ENCODE results near the gene TLN1. TPM values are rescaled to one million over a fixed set of nuclear protein-coding genes. Genes with fewer than 3 reads are reported as not detected.
A peak's percentile ranks its signal among the peaks of the same experiment; 100 is the strongest.

TLN1 gene
- total RNA-seq, 4 donors from 2014 or later: 101 to 176 (median 155) TPM

DNA sequence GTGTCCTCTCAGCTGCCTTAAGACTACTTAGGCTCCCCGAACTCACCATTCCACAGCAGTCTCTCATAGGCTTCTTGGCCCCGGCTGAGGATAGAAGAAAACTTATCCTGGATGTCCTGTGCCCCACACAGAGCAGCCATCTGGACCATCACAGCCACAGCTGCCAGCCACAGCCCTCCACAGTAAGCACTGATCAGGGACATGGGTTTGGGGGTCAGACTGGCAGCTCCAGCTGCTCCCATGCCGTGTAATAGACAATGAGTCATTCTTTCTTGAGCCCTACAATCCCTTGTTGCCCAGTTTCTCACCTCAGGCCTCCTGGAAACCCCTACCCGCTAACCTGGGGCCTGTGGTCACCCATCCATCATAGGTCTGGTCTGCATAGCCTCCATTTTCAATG lies 6.2 kb upstream of the TLN1 start:
- DNase-seq (ENCODE audit: low spot score in 2 of 2): no peak
- TF ChIP-seq, protein P1, sequence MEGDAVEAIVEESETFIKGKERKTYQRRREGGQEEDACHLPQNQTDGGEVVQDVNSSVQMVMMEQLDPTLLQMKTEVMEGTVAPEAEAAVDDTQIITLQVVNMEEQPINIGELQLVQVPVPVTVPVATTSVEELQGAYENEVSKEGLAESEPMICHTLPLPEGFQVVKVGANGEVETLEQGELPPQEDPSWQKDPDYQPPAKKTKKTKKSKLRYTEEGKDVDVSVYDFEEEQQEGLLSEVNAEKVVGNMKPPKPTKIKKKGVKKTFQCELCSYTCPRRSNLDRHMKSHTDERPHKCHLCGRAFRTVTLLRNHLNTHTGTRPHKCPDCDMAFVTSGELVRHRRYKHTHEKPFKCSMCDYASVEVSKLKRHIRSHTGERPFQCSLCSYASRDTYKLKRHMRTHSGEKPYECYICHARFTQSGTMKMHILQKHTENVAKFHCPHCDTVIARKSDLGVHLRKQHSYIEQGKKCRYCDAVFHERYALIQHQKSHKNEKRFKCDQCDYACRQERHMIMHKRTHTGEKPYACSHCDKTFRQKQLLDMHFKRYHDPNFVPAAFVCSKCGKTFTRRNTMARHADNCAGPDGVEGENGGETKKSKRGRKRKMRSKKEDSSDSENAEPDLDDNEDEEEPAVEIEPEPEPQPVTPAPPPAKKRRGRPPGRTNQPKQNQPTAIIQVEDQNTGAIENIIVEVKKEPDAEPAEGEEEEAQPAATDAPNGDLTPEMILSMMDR (IDR thresholded peaks at IDR 0.05): no peak
- TF ChIP-seq POLR2A (IDR thresholded peaks at IDR 0.05): no peak
- intact Hi-C loops (cut with DNase I; ENCODE audit: low total_unique reads): no loop called here
- 79 to 83% methylated on average over 4 of the region's 4 CpGs for WGBS, 2 donors
- H3K4me3 ChIP-seq (ENCODE audit: low read depth, poor library complexity, severe bottlenecking): no peak overlapping the region

DNA sequence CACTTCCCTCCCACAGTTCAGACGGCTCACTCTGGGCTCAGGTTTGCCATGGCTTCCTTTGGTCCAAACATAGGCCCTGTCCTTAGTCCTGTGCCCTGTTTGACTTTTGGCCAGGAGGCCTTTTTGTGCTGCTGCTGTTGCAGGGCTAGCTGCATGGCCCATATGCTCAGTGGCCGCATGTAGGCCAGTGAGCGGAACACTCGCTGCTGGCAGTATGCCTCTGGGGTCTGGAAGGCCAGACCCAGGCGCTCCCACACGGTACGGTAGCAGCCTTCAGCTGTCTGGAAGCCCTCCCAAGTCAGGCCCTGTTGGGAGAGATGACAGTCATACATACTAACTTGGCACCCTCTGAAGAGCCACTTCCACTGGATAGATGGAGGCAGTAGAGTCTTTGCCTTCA lies 5.1 kb upstream of the TLN1 start:
- 71 to 85% methylated on average over 7 of the region's 7 CpGs for WGBS, 2 donors
- intact Hi-C loops (cut with DNase I; ENCODE audit: low total_unique reads): no loop called here
- TF ChIP-seq, protein P1 (IDR thresholded peaks at IDR 0.05): no peak
- TF ChIP-seq POLR2A (IDR thresholded peaks at IDR 0.05): no peak
- H3K4me3 ChIP-seq (ENCODE audit: low read depth, poor library complexity, severe bottlenecking): no peak overlapping the region
- DNase-seq (ENCODE audit: low spot score in 2 of 2): no peak

DNA sequence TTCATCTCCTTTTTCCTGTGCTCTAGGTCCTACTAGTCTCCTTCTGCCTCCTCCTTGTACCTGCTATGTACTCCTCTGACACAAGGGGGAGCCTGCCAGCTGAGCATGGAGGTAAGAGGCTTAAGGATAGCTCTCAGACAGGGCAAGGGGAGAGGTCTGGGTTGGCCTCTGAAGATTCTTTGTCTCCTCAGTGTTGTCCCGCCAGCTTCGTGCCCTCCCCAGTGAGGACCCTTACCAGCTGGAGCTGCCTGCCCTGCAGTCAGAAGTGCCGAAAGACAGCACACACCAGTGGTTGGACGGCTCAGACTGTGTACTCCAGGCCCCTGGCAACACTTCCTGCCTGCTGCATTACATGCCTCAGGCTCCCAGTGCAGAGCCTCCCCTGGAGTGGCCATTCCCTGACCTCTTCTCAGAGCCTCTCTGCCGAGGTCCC lies 4.2 kb upstream of the TLN1 start:
- DNase-seq (ENCODE audit: low spot score in 2 of 2): peak in 1 of 2 donors; percentile 90
- no peak overlapping the region for H3K4me3 ChIP-seq (ENCODE audit: low read depth, poor library complexity, severe bottlenecking)
- intact Hi-C loops (cut with DNase I; ENCODE audit: low total_unique reads): no loop called here
- 50 to 51% methylated on average over 5 of the region's 5 CpGs for WGBS, 2 donors
- TF ChIP-seq, protein P1 (IDR thresholded peaks at IDR 0.05): peak in 1 of 3 donors; percentile 35
- no peak for TF ChIP-seq POLR2A (IDR thresholded peaks at IDR 0.05)

DNA sequence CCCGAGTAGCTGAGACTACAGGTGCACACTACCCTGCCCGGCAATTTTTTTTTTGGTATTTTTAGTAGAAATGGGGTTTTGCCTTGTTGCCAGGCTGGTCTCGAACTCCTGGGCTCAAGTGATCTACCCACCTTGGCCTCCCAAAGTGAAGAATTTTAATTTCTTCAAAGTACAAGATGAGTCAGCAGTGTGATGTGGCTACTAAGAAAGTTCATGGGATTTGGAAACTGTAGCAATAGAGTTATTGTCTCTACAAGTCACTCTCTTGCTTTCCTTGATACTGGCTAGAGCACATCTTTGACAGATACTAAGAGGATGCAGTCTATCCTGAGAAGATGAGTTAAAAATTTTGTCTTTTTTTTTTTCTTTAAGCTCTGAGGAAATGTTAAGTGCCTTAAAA lies 2.1 kb upstream of the TLN1 start:
- H3K4me3 ChIP-seq (ENCODE audit: low read depth, poor library complexity, severe bottlenecking): no peak overlapping the region
- intact Hi-C loops (cut with DNase I; ENCODE audit: low total_unique reads): no loop called here
- DNase-seq (ENCODE audit: low spot score in 2 of 2): no peak
- WGBS, 2 donors: 88 to 95% methylated on average over 3 of the region's 3 CpGs
- TF ChIP-seq, protein P1 (IDR thresholded peaks at IDR 0.05): no peak
- TF ChIP-seq POLR2A (IDR thresholded peaks at IDR 0.05): no peak

DNA sequence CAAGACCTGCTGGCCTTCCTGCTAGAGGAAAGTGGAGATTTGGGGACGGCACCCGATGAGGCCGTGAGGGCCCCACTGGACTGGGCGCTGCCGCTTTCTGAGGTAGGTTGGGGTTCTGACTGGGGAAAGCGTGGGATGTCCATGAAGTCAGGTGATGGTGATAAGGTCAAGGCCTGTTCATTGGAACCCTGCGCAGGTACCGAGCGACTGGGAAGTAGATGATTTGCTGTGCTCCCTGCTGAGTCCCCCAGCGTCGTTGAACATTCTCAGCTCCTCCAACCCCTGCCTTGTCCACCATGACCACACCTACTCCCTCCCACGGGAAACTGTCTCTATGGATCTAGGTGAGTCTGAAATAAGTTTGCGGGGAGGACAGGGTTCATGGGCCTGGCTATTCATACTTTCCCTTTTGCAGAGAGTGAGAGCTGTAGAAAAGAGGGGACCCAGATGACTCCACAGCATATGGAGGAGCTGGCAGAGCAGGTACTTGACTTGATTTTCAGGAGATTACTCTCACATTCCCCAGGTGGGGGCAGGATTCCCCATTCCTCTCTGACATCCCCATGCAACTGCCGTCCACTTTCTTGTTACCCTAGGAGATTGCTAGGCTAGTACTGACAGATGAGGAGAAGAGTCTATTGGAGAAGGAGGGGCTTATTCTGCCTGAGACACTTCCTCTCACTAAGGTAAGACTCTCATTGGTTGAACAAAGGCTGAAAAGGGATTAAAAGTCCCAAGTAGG lies 976 bp upstream of the TLN1 start:
- 2% methylated on average over 14 of the region's 14 CpGs for WGBS, 2 donors
- TF ChIP-seq, protein P1 (IDR thresholded peaks at IDR 0.05): no peak
- TF ChIP-seq POLR2A (IDR thresholded peaks at IDR 0.05): no peak
- intact Hi-C loops (cut with DNase I; ENCODE audit: low total_unique reads): no loop called here
- no peak for DNase-seq (ENCODE audit: low spot score in 2 of 2)
- peak overlapping the region; percentile 60 for H3K4me3 ChIP-seq (ENCODE audit: low read depth, poor library complexity, severe bottlenecking)
